ENCODE results near the gene AFF2. TPM values are rescaled to one million over a fixed set of nuclear protein-coding genes. Genes with fewer than 3 reads are reported as not detected.
"Not testable (repeated sequence)": the region's sequence is repeated elsewhere in the genome, so short reads cannot be mapped to it uniquely, and the experiment has no call there.

AFF2 gene
- total RNA-seq, 2 experiments from 2014 or later, result 1.7 to 2.0 TPM

DNA sequence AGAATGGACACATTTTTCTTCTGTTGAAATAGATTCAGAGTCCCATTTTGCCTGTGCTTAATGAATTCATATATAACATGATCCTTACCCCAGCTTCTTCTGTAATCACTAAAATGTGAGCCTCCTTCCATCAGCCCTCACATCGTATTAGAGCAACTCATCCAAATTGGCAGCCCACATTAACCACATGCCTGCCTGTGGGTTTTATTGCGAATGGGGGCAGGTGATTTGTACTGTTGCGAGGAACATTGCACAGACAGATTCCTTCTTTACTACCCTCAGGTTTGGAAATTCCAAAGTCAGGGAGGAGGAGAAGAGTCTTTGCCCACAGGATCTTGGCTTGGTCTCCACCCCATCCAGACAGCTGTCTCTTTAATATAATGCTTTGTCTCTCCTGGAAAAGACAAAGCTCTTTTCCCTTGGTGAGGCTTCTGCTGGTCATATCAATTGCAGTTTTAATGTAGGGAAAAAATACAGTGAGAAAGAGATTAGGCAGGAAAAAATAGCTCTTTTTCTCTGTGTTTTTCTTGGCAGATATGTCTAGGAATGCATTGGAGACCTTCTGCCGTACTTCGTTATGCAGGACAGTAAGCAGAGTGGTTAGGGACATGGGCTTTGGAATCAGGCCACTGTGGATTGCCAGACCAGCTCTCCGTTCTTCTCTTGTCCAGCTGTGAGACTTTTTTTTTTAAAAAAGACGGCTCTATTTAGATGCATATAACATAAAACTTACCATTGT is 371.2 kb downstream of the AFF2 start:
- Mint-ChIP-seq H3K36me3 (ENCODE audit: low read depth) (peaks cover 1% of the 10 kb centered on the region), H3K27me3 (ENCODE audit: low read depth) (no peaks in the 10 kb centered on the region), H3K4me3 (no peak overlapping the region), H3K9me3 (no peaks in the 10 kb centered on the region), H3K4me1 (ENCODE audit: low read depth) (no peaks in the 10 kb centered on the region), H3K27ac (no peak overlapping the region)
- intact Hi-C loops (cut with micrococcal nuclease), result no loop called here
- CTCF ChIA-PET, result no interaction called here
- no peak for DNase-seq

DNA sequence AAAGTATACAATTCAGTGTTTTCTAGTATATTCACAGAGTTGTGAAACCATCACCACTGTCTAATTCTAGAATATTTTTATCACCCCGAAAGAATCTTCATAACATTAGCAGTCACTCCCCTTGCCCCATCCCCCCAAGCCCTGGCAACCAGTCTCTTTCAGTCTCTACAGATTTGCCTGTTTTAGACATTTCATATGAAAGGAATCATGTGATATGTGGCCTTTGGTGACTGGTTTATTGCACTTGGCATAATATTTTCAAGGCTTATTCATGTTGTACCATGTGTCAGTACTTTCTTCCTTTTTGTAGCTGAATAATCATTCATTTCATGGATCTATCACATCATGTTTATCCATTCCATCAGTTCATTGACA is 371.7 kb downstream of the AFF2 start:
- DNase-seq, result no peak
- CTCF ChIA-PET, result no interaction called here
- Mint-ChIP-seq H3K27ac (no peak overlapping the region), H3K36me3 (ENCODE audit: low read depth) (peaks cover 1% of the 10 kb centered on the region), H3K27me3 (ENCODE audit: low read depth) (no peaks in the 10 kb centered on the region), H3K4me3 (no peak overlapping the region), H3K4me1 (ENCODE audit: low read depth) (no peaks in the 10 kb centered on the region), H3K9me3 (no peaks in the 10 kb centered on the region)
- intact Hi-C loops (cut with micrococcal nuclease), result no loop called here

DNA sequence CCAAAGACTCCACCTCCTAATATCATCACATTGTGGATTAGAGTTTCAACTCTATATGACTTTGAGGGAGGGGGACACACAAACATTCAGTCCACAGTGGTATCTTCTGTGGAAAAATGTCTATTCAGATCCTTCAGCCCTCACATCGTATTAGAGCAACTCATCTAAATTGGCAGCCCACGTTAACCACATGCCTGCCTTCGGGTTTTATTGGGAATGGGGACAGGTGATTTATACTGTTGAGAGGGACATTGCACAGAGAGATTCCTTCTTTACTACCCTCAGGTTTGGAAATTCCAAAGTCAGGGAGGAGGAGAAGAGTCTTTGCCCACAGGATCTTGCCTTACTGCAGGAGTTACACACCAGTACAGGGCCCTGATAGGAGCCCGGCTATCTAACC is 372.5 kb downstream of the AFF2 start:
- H3K9me3 Mint-ChIP-seq, result no peaks in the 10 kb centered on the region
- no peak overlapping the region for H3K4me3 Mint-ChIP-seq
- intact Hi-C loops (cut with micrococcal nuclease), result no loop called here
- peaks cover 1% of the 10 kb centered on the region for H3K36me3 Mint-ChIP-seq (ENCODE audit: low read depth)
- CTCF ChIA-PET, result no interaction called here
- no peak overlapping the region for H3K27ac Mint-ChIP-seq
- H3K4me1 Mint-ChIP-seq (ENCODE audit: low read depth), result no peaks in the 10 kb centered on the region
- DNase-seq, result no peak
- no peaks in the 10 kb centered on the region for H3K27me3 Mint-ChIP-seq (ENCODE audit: low read depth)

DNA sequence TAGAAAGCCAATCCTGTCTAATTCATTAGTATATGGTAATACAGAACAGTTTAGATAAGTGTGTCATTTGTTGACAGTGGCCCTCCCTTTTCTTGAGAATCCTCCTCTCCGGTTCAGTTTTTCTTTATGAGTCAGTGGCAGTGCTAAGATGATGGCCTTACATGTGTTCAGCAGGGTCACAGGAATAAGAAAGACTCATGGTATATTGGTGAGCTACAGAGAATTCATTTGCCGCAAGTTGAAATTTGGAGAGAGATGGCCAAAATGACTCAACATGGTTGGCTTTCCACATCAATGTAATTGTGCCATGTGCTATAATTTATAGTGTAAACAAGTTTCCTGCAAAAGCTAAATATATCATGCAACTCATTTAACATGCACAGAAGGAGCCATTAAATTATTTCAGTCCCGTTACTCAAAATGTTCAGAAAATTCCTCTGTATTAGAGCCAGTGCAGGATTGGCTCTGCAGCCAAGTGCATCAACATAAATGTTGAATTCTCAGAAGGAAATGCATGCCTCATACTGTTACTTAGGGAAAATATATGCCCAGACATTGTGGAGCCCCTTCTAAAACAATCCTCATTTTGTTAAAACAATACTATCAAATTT is 374.3 kb downstream of the AFF2 start:
- H3K4me1 Mint-ChIP-seq (ENCODE audit: low read depth), result no peaks in the 10 kb centered on the region
- H3K4me3 Mint-ChIP-seq, result no peak overlapping the region
- no peaks in the 10 kb centered on the region for H3K9me3 Mint-ChIP-seq
- CTCF ChIA-PET, result no interaction called here
- no peaks in the 10 kb centered on the region for H3K36me3 Mint-ChIP-seq (ENCODE audit: low read depth)
- H3K27ac Mint-ChIP-seq, result no peak overlapping the region
- H3K27me3 Mint-ChIP-seq (ENCODE audit: low read depth), result no peaks in the 10 kb centered on the region
- intact Hi-C loops (cut with micrococcal nuclease), result no loop called here
- DNase-seq, result no peak

DNA sequence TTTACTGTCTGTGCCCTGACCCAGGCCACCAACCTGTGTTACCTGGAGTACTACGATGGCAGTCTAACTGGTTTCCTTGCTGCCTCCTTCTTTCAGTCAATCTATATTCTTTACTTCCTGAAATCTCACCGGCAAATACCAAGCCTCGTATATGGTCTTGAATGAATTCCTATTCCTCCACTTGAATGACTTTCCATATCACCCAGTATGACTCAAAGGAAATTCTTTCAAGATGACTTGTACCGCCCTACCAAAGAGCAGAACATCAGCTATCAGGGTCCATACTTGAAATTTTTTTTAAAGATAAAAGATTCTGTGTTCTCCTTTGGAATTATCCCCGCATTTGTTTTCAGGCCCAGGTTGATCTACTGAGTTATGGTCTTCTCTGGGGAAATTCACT is 378.0 kb downstream of the AFF2 start:
- H3K27ac Mint-ChIP-seq, result no peak overlapping the region
- CTCF ChIA-PET, result no interaction called here
- no peaks in the 10 kb centered on the region for H3K36me3 Mint-ChIP-seq (ENCODE audit: low read depth)
- no peak for DNase-seq
- no peaks in the 10 kb centered on the region for H3K4me1 Mint-ChIP-seq (ENCODE audit: low read depth)
- H3K27me3 Mint-ChIP-seq (ENCODE audit: low read depth), result no peaks in the 10 kb centered on the region
- intact Hi-C loops (cut with micrococcal nuclease), result no loop called here
- no peaks in the 10 kb centered on the region for H3K9me3 Mint-ChIP-seq
- no peak overlapping the region for H3K4me3 Mint-ChIP-seq

DNA sequence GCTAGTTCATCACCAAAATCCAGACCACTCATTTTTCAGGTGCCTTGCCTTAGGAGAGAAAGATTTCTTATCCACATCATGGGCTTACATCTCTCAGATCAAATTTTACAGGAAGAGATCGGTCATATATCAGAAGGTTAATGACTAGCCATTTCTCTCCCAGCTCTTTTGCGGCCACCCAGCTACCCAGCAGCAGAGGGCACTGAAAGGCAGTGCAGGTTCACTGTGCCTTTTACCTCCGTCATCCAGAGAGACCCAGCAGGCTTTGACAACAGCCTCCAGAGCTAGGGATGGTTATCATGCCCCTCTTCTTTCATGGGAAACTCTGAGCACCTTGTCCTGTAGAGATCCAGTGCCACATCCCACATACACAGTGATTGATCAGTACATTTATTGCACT is 384.8 kb downstream of the AFF2 start:
- no peak for DNase-seq
- no peak overlapping the region for H3K4me3 Mint-ChIP-seq
- intact Hi-C loops (cut with micrococcal nuclease), result no loop called here
- no peaks in the 10 kb centered on the region for H3K27me3 Mint-ChIP-seq (ENCODE audit: low read depth)
- H3K4me1 Mint-ChIP-seq (ENCODE audit: low read depth), result no peaks in the 10 kb centered on the region
- no peaks in the 10 kb centered on the region for H3K36me3 Mint-ChIP-seq (ENCODE audit: low read depth)
- H3K9me3 Mint-ChIP-seq, result no peaks in the 10 kb centered on the region
- H3K27ac Mint-ChIP-seq, result no peak overlapping the region
- CTCF ChIA-PET, result interaction anchor here (0.6 kb wide), 1 partner anchor 156 kb away, joined by 4 read pairs; no protein-coding TSS in a partner anchor

DNA sequence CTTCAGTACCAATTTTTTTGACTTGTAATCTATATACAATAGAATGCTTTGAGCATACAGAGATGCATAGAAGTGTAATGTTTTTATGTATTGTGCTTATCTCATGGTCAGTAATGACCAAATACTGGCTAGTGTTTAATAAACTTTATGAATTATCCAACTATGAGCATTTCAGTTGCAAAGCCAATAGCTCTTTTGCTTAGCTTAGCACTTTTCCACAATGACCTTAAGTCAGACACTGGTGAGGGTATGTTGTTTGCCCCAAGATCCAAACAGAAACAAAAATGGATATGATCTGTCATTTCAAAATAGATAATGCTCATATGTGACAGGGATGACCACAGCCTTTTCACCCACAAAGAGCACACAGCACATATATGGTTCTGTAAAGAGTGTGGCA is 393.0 kb downstream of the AFF2 start:
- no peak for DNase-seq
- Mint-ChIP-seq H3K36me3 (ENCODE audit: low read depth) (no peaks in the 10 kb centered on the region), H3K27me3 (ENCODE audit: low read depth) (no peaks in the 10 kb centered on the region), H3K4me1 (ENCODE audit: low read depth) (no peaks in the 10 kb centered on the region), H3K27ac (no peak overlapping the region), H3K4me3 (no peak overlapping the region), H3K9me3 (no peaks in the 10 kb centered on the region)
- CTCF ChIA-PET, result no interaction called here
- intact Hi-C loops (cut with micrococcal nuclease), result no loop called here

DNA sequence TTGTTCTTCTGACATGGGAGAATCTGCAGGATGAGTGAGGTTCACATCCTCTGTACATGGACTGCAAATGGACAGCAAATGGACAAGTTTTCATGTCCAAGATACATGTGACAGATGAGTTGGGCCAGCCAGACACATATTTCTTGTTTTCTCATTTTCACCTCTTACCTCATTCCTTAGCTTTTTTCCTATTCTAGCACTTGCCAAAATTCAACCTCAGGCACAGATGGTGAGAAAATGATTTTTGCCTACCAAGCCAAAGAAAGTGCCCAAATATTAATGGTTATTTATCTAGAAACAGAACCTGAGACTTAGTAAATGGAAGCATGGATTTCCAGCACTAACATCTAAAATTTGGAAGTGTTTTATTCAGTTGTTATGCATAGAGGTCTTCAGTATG is 402.2 kb downstream of the AFF2 start:
- Mint-ChIP-seq H3K27ac (no peak overlapping the region), H3K4me3 (no peak overlapping the region), H3K4me1 (ENCODE audit: low read depth) (no peaks in the 10 kb centered on the region), H3K36me3 (ENCODE audit: low read depth) (peaks cover 3% of the 10 kb centered on the region), H3K9me3 (no peaks in the 10 kb centered on the region), H3K27me3 (ENCODE audit: low read depth) (no peaks in the 10 kb centered on the region)
- CTCF ChIA-PET, result no interaction called here
- DNase-seq, result no peak
- intact Hi-C loops (cut with micrococcal nuclease), result no loop called here

DNA sequence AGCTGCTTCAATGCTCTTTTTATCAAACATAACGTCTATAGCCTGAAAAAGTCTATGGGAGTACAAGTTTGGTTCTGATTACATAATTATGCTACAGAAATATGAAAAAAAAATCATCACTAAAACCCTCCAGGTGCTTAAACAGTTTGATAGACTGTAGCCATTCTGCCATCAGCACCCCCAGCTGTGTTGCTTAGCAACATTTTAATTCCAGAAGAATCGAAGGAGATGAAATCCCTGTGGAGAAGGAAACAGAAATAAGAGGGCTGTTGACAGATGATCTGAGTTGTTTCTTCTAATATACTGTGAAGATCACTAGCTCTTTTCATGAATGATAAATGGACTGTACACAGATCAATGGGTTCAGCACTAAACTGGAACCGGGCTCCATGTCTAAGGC is 402.8 kb downstream of the AFF2 start:
- H3K4me3 Mint-ChIP-seq, result no peak overlapping the region
- CTCF ChIA-PET, result no interaction called here
- intact Hi-C loops (cut with micrococcal nuclease), result no loop called here

DNA sequence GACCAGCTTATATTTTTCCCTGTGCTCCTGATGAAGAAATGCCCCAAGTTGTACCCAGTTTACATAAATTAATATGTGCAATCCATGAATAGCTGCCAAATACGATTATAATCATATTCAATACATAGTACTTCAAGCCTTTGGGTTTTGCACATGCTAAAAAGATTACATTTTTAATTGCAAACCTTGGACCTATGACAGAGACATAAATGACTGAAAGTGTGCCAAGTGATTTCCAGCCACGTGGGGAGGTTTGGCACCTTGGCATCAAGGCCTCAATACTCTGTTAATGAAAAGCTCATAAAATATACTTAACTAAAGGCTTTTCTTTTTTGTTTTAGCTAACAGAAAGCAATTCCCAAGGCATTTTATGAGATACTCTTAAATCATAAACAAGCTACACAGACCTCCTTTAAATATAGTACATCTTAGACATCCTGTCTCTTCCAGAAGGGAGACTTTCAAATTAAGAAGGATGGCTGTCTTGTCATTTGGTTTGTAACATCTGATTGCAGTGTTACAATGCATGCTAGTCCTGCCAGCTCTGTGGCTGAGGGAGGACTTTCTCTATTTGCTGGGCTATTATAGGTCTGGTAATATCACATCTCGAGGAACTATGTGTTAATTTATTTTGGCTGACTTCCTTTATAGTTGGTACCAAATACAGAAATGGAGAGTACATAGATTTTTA is 404.1 kb downstream of the AFF2 start:
- Mint-ChIP-seq H3K4me1 (ENCODE audit: low read depth) (no peaks in the 10 kb centered on the region), H3K27me3 (ENCODE audit: low read depth) (no peaks in the 10 kb centered on the region), H3K4me3 (no peak overlapping the region), H3K36me3 (ENCODE audit: low read depth) (peaks cover 3% of the 10 kb centered on the region), H3K27ac (no peak overlapping the region), H3K9me3 (no peaks in the 10 kb centered on the region)
- no peak for DNase-seq
- CTCF ChIA-PET, result no interaction called here
- intact Hi-C loops (cut with micrococcal nuclease), result no loop called here

More for the DNA sequence above, 402.8 kb downstream of the AFF2 start:
- H3K4me1 Mint-ChIP-seq (ENCODE audit: low read depth), result no peaks in the 10 kb centered on the region
- H3K9me3 Mint-ChIP-seq, result no peaks in the 10 kb centered on the region
- H3K27ac Mint-ChIP-seq, result no peak overlapping the region
- H3K36me3 Mint-ChIP-seq (ENCODE audit: low read depth), result peaks cover 3% of the 10 kb centered on the region
- DNase-seq, result no peak
- no peaks in the 10 kb centered on the region for H3K27me3 Mint-ChIP-seq (ENCODE audit: low read depth)

DNA sequence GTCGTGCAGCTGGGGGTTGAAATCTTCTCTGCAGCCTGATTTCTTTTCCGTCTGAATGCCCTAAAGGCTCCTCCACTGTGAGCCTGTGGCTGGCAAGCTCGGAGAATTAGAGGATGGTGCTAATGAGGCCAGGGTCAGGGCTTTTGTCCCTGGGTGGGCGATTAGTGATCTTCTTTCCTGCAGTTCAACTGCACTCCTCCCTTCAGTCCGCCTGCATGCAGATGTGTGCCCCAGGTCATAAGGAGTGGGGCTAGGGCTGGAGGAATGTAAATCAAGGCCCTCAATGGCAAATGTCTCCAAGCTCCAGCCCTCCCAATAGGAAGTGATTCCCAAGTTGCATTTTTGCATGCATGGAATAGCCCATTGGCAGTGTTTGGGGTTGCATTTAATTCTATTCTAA is 405.0 kb downstream of the AFF2 start:
- Mint-ChIP-seq H3K9me3 (no peaks in the 10 kb centered on the region), H3K4me3 (no peak overlapping the region), H3K27ac (no peak overlapping the region), H3K4me1 (ENCODE audit: low read depth) (no peaks in the 10 kb centered on the region), H3K36me3 (ENCODE audit: low read depth) (peaks cover 3% of the 10 kb centered on the region), H3K27me3 (ENCODE audit: low read depth) (no peaks in the 10 kb centered on the region)
- intact Hi-C loops (cut with micrococcal nuclease), result no loop called here
- CTCF ChIA-PET, result no interaction called here
- DNase-seq, result no peak

DNA sequence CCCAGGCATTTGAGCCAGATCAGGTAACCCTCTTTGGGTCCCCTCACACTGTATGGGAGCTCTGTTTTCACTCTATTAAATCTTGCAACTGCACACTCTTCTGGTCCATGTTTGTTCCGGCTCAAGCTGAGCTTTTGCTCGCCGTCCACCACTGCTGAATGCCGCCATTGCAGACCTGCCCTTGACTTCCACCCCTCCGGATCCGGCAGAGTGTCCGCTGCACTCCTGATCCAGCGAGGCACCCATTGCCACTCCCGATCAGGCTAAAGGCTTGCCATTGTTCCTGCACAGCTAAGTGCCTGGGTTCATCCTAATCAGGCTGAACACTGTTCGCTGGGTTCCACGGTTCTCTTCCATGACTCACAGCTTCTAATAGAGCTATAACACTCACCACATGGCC is 406.2 kb downstream of the AFF2 start:
- H3K4me1 Mint-ChIP-seq (ENCODE audit: low read depth); H3K27me3 Mint-ChIP-seq (ENCODE audit: low read depth); H3K36me3 Mint-ChIP-seq (ENCODE audit: low read depth); DNase-seq; H3K27ac Mint-ChIP-seq; H3K9me3 Mint-ChIP-seq; intact Hi-C loops (cut with micrococcal nuclease); CTCF ChIA-PET; H3K4me3 Mint-ChIP-seq: not testable (repeated sequence)

DNA sequence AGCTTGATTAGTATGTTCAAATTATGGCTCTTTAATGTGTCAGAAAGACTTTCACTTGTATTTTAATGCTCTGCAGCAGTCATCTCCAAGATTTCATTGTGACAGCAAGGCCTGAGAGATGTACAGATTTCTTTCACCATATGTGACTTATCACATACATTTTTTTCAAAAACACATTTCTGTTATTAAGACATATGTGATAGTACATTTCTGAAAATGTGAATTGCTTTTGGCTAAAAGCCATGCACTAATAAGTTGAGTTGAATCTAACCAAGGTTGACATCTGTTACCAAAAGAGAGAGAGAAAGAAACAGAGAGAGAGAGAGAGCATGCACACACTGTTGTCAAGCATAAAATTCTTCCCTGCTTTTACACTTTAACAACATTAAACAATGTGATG is 409.3 kb downstream of the AFF2 start:
- no peaks in the 10 kb centered on the region for H3K9me3 Mint-ChIP-seq
- intact Hi-C loops (cut with micrococcal nuclease), result no loop called here
- no peak for DNase-seq
- H3K4me1 Mint-ChIP-seq (ENCODE audit: low read depth), result no peaks in the 10 kb centered on the region
- peaks cover 3% of the 10 kb centered on the region for H3K36me3 Mint-ChIP-seq (ENCODE audit: low read depth)
- no peak overlapping the region for H3K27ac Mint-ChIP-seq
- no peak overlapping the region for H3K4me3 Mint-ChIP-seq
- CTCF ChIA-PET, result no interaction called here
- no peaks in the 10 kb centered on the region for H3K27me3 Mint-ChIP-seq (ENCODE audit: low read depth)

Measured in activated naive CD4-positive, alpha-beta T cell treated with anti-CD3 and anti-CD28 coated beads for 36 hours (primary cell).